Colonic mucosa (tissue), 4 donors: Measurements from ENCODE around the gene HDAC4. TPM values are rescaled to one million over a fixed set of nuclear protein-coding genes. Genes with fewer than 3 reads are reported as not detected.

Experiments
- DNase-seq: peaks from one replicate; pipeline ENCODE4 v3.0.0-alpha.2; 2020
- H3K27ac ChIP-seq: fragments of 200-600 bp; one replicate; pipeline ENCODE4 v1.8.0; 2021
- H3K27me3 ChIP-seq: fragments of 200-600 bp; one replicate; pipeline ENCODE4 v1.8.0; 2021
- H3K36me3 ChIP-seq: fragments of 200-600 bp; one replicate; pipeline ENCODE4 v1.8.0; 2021
- H3K4me1 ChIP-seq: fragments of 200-600 bp; one replicate; pipeline ENCODE4 v1.8.0; 2021; ENCODE audit warnings: mild to moderate bottlenecking
- H3K4me3 ChIP-seq: fragments of 200-600 bp; one replicate; pipeline ENCODE4 v1.8.0; 2021
- H3K9ac ChIP-seq, 2 donors: one replicate each; pipeline ENCODE4 v1.7.0; 2013; ENCODE audit warnings: control low read depth in 2 of 2, low read depth in 2 of 2, low read length in 2 of 2
- H3K9me3 ChIP-seq: fragments of 200-600 bp; one replicate; pipeline ENCODE4 v1.8.0; 2021
- CTCF ChIP-seq: fragments of 200-600 bp; IDR thresholded peaks from one replicate; pipeline ENCODE4 v1.8.0; 2022; ENCODE audit warnings: antibody characterized with exemption, mild to moderate bottlenecking
- intact Hi-C: fragments of 100-400 bp; cut with DNase I; formaldehyde crosslinking; loops from one replicate; pipeline ENCODE4 v1.14.1; 2022
- total RNA-seq, 2 donors: library from RNA; stranded (reverse); fragmentation: NEBNext Ultra II Directional in 1 of 2; extraction: Animal tissue kit (Norgen Biotek cat#: 25700) in 1 of 2; gene quantifications; one replicate each; pipeline ENCODE4 v1.2.1, GENCODE V29; 2021
- donor health status: healthy.
- donor health status: DM: no; HTN: no; CAD: no.
- donor health status: DM: no; HTN: no; CAD: no.

Gene HDAC4
- total RNA-seq, 2 donors from 2014 or later = 35.3 to 46.8 TPM

GRCh38 chr2:239405071-239405470, 4.3 kb upstream of the HDAC4 start:
- no peaks in the 10 kb centered on the region for H3K4me1 ChIP-seq
- DNase-seq = no peak
- H3K27ac ChIP-seq = no peak overlapping the region
- no peak overlapping the region for H3K4me3 ChIP-seq
- H3K27me3 ChIP-seq = no peaks in the 10 kb centered on the region
- no peak for TF ChIP-seq CTCF
- H3K9ac ChIP-seq = no peak overlapping the region
- no peaks in the 10 kb centered on the region for H3K36me3 ChIP-seq
- intact Hi-C loops = no loop called here
- no peaks in the 10 kb centered on the region for H3K9me3 ChIP-seq

GRCh38 chr2:239402666-239403065, 1.8 kb upstream of the HDAC4 start:
- H3K27me3 ChIP-seq = no peaks in the 10 kb centered on the region
- H3K9ac ChIP-seq = no peak overlapping the region
- no peaks in the 10 kb centered on the region for H3K9me3 ChIP-seq
- no peaks in the 10 kb centered on the region for H3K4me1 ChIP-seq
- no peak overlapping the region for H3K27ac ChIP-seq
- no peak for DNase-seq
- intact Hi-C loops = no loop called here
- no peak for TF ChIP-seq CTCF
- no peaks in the 10 kb centered on the region for H3K36me3 ChIP-seq
- no peak overlapping the region for H3K4me3 ChIP-seq

- intact Hi-C loops = no loop called here
- Histone ChIP-seq H3K9me3 (no peaks in the 10 kb centered on the region), H3K4me1 (no peaks in the 10 kb centered on the region), H3K9ac (peak overlapping the region; percentile 87 to 99), H3K27ac (peak overlapping the region; percentile 98), H3K27me3 (no peaks in the 10 kb centered on the region), H3K4me3 (peak overlapping the region; percentile 75), H3K36me3 (no peaks in the 10 kb centered on the region)
- TF ChIP-seq CTCF = no peak
- DNase-seq = no peak
Observed at GRCh38 chr2:239401881-239402233, 1.0 kb upstream of the HDAC4 start.

- Histone ChIP-seq H3K9ac (peak overlapping the region; percentile 87 to 99), H3K27ac (peak overlapping the region; percentile 98), H3K4me1 (no peaks in the 10 kb centered on the region), H3K36me3 (no peaks in the 10 kb centered on the region), H3K27me3 (no peaks in the 10 kb centered on the region), H3K4me3 (peak overlapping the region; percentile 75), H3K9me3 (no peaks in the 10 kb centered on the region)
- DNase-seq = peak; percentile 99
- intact Hi-C loops = no loop called here
- TF ChIP-seq CTCF = no peak
Observed at GRCh38 chr2:239401067-239401880, 454 bp upstream of the HDAC4 start.

- intact Hi-C loops = loop anchor here (5.0 kb wide), 1 partner anchor 123 kb away; no protein-coding TSS in a partner anchor
- H3K4me3 ChIP-seq = peak overlapping the region; percentile 46
- H3K9ac ChIP-seq = peak overlapping the region; percentile 66 to 81
- no peak for TF ChIP-seq CTCF
- no peaks in the 10 kb centered on the region for H3K9me3 ChIP-seq
- no peaks in the 10 kb centered on the region for H3K27me3 ChIP-seq
- H3K27ac ChIP-seq = peak overlapping the region; percentile 13
- H3K4me1 ChIP-seq = no peaks in the 10 kb centered on the region
- H3K36me3 ChIP-seq = no peaks in the 10 kb centered on the region
- DNase-seq = peak; percentile 50
Observed at GRCh38 chr2:239399921-239400595, 762 bp downstream of the HDAC4 start.
